Hepatocyte (in vitro differentiated cells): ENCODE results near the gene KRT23.

Experiments
- CTCF ChIP-seq: fragments of 200-600 bp; sonication (generic); IDR thresholded peaks from 2 replicates; pipeline ENCODE4 v1.5.1; 2016; ENCODE audit warnings: antibody characterized with exemption, mild to moderate bottlenecking; ENCODE audit not compliant: poor library complexity
- EZH2 ChIP-seq: fragments of 200-600 bp; sonication (generic); IDR thresholded peaks from 2 replicates; pipeline ENCODE4 v1.6.1; 2016; ENCODE audit warnings: antibody characterized with exemption, mild to moderate bottlenecking, borderline replicate concordance
- EZH2phosphoT487 ChIP-seq: fragments of 200-600 bp; sonication (generic); IDR thresholded peaks from one replicate; pipeline ENCODE4 v1.6.1; 2018; ENCODE audit warnings: antibody characterized with exemption, mild to moderate bottlenecking, low read depth, moderate library complexity; ENCODE audit not compliant: unreplicated experiment, severe bottlenecking

- no peak for TF ChIP-seq CTCF
- no peak for TF ChIP-seq EZH2phosphoT487
- TF ChIP-seq EZH2 = no peak
These were observed 13.7 kb upstream of the KRT23 start for GRCh38 chr17:40951011-40951622.
